Astrocyte (in vitro differentiated cells and primary cell): ENCODE data around the gene STRN4. TPM values are rescaled to one million over a fixed set of nuclear protein-coding genes. Genes with fewer than 3 reads are reported as not detected.

Experiments used
- DNase-seq: peaks from one replicate; pipeline ENCODE4 v3.0.0-alpha.2; 2010; ENCODE audit warnings: low read depth
- FAIRE-seq: peaks from 2 replicates; lab custom pipeline; 2011; peaks lifted over from hg19 to GRCh38; lab: Jason Lieb, UNC
- H2AFZ ChIP-seq: 2 replicates; pipeline ENCODE4 v1.6.0; 2012; ENCODE audit warnings: low read depth, low read length, inconsistent platforms
- H3K27ac ChIP-seq: 2 replicates; pipeline ENCODE4 v1.5.1; 2011; ENCODE audit warnings: low read depth, low read length, inconsistent platforms
- H3K27me3 ChIP-seq: 2 replicates; pipeline ENCODE4 v1.6.0; 2011; ENCODE audit warnings: low read length, inconsistent platforms; ENCODE audit not compliant: insufficient read depth
- H3K36me3 ChIP-seq: 2 replicates; pipeline ENCODE4 v1.5.1; 2011; ENCODE audit warnings: low read length, inconsistent platforms; ENCODE audit not compliant: insufficient read depth
- H3K4me1 ChIP-seq: 2 replicates; pipeline ENCODE4 v1.5.1; 2011; ENCODE audit warnings: low read length, inconsistent platforms; ENCODE audit not compliant: insufficient read depth
- H3K4me2 ChIP-seq: 2 replicates; pipeline ENCODE4 v1.6.0; 2012; ENCODE audit warnings: low read length, inconsistent platforms
- H3K4me3 ChIP-seq: 2 replicates; pipeline ENCODE4 v1.5.1; 2011; ENCODE audit warnings: low read depth, mild to moderate bottlenecking, low read length, inconsistent platforms; ENCODE audit not compliant: insufficient read depth
- H3K79me2 ChIP-seq: 2 replicates; pipeline ENCODE4 v1.6.0; 2012; ENCODE audit warnings: mild to moderate bottlenecking, low read length, inconsistent platforms; ENCODE audit not compliant: insufficient read depth
- H3K9ac ChIP-seq: 2 replicates; pipeline ENCODE4 v1.6.0; 2012; ENCODE audit warnings: mild to moderate bottlenecking, low read length, inconsistent platforms
- H3K9me3 ChIP-seq: 2 replicates; pipeline ENCODE4 v1.5.1; 2012; ENCODE audit warnings: low read depth, mild to moderate bottlenecking, low read length, inconsistent platforms; ENCODE audit not compliant: insufficient read depth
- H4K20me1 ChIP-seq: 2 replicates; pipeline ENCODE4 v1.6.0; 2012; ENCODE audit warnings: low read length, inconsistent platforms; ENCODE audit not compliant: insufficient read depth
- H3K27ac Mint-ChIP-seq: one replicate; pipeline ENCODE4 v1.8.0; 2021; ENCODE audit warnings: mild to moderate bottlenecking, mixed read lengths; ENCODE audit not compliant: unreplicated experiment
- H3K27me3 Mint-ChIP-seq: one replicate; pipeline ENCODE4 v1.8.0; 2021; ENCODE audit warnings: low read depth, mixed read lengths; ENCODE audit not compliant: unreplicated experiment
- H3K36me3 Mint-ChIP-seq: one replicate; pipeline ENCODE4 v1.8.0; 2021; ENCODE audit warnings: low read depth, mixed read lengths; ENCODE audit not compliant: unreplicated experiment
- H3K4me1 Mint-ChIP-seq: one replicate; pipeline ENCODE4 v1.8.0; 2021; ENCODE audit warnings: low read depth, mixed read lengths; ENCODE audit not compliant: unreplicated experiment
- H3K4me3 Mint-ChIP-seq: one replicate; pipeline ENCODE4 v1.8.0; 2021; ENCODE audit warnings: mild to moderate bottlenecking, moderate library complexity, mixed read lengths; ENCODE audit not compliant: unreplicated experiment
- H3K9me3 Mint-ChIP-seq: one replicate; pipeline ENCODE4 v1.8.0; 2021; ENCODE audit warnings: mild to moderate bottlenecking, mixed read lengths; ENCODE audit not compliant: unreplicated experiment
- EZH2 ChIP-seq: IDR thresholded peaks from 2 replicates; pipeline ENCODE4 v1.6.1; 2012; ENCODE audit warnings: mild to moderate bottlenecking, low read length, inconsistent platforms; ENCODE audit not compliant: insufficient read depth
- total RNA-seq: library from RNA; stranded (reverse); gene quantifications from 2 replicates; pipeline ENCODE4 v1.2.1, GENCODE V29; 2021
- TF ChIP-seq, protein P1 (sequence below): IDR thresholded peaks from 2 replicates; pipeline ENCODE4 v1.5.1; 2011; ENCODE audit warnings: low read depth, mild to moderate bottlenecking, inconsistent platforms, low read length, moderate library complexity; ENCODE audit not compliant: insufficient read depth

STRN4 gene
- total RNA-seq, 1 donor from 2014 or later = 80.8 TPM

DNA sequence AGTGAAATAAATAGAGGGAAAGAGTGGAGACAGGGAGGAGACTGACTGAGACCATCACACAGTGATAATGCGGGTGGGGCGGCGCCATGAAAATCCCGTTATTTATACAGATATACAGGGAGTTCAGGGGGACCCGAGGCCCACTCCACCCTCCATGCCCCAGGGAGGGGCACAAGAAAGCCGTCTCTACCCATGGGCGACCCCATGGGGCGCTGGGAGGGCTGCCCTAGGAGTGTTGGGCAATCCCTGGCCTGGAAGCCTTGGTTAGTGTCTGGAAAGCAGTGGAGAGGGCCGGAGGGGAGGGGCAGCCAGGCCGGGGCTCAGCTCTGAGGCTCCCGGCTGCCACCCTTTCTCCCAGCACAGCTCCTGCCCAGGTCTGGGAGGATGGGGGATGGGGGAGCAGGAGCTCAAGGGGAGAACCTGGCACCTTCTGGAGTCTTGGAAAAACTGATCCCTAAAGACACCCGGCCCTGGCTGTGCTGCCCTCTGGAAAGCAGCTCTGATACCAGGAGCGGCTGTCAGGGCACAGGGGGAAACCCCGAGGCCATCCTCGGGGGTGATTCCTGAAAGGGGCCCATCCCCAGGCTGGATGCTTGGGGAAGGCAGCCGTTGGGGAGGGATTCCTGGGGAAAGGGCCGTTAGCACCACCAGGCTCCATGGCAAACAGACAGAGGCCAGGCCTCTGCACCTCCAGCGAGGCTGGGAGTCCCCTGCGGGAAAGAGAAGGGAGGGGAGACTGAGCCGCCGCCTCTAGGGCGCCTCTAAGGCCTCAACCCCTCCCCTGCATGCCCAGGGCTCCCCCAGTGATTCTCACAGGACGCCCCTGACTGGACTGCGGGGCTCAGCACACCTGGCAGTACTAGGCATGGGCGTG lies 26.4 kb downstream of the STRN4 start:
- no peak for TF ChIP-seq EZH2
- TF ChIP-seq, protein P1, sequence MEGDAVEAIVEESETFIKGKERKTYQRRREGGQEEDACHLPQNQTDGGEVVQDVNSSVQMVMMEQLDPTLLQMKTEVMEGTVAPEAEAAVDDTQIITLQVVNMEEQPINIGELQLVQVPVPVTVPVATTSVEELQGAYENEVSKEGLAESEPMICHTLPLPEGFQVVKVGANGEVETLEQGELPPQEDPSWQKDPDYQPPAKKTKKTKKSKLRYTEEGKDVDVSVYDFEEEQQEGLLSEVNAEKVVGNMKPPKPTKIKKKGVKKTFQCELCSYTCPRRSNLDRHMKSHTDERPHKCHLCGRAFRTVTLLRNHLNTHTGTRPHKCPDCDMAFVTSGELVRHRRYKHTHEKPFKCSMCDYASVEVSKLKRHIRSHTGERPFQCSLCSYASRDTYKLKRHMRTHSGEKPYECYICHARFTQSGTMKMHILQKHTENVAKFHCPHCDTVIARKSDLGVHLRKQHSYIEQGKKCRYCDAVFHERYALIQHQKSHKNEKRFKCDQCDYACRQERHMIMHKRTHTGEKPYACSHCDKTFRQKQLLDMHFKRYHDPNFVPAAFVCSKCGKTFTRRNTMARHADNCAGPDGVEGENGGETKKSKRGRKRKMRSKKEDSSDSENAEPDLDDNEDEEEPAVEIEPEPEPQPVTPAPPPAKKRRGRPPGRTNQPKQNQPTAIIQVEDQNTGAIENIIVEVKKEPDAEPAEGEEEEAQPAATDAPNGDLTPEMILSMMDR = no peak
- Mint-ChIP-seq H3K36me3 (peaks cover 12% of the 10 kb centered on the region), H3K4me3 (no peak overlapping the region), H3K4me1 (peaks cover 8% of the 10 kb centered on the region), H3K27ac (no peak overlapping the region), H3K27me3 (no peaks in the 10 kb centered on the region), H3K9me3 (no peaks in the 10 kb centered on the region)
- peaks cover 18% of the 10 kb centered on the region for H3K36me3 ChIP-seq
- DNase-seq (no peak), FAIRE-seq (no peak)
- H3K4me3 ChIP-seq = no peak overlapping the region
- peaks cover 31% of the 10 kb centered on the region for H4K20me1 ChIP-seq
- H3K9ac ChIP-seq = no peak overlapping the region
- no peak overlapping the region for H3K27ac ChIP-seq
- H3K79me2 ChIP-seq = peaks cover 31% of the 10 kb centered on the region
- no peak overlapping the region for H2AFZ ChIP-seq
- no peak overlapping the region for H3K4me2 ChIP-seq
- H3K27me3 ChIP-seq = no peaks in the 10 kb centered on the region
- peaks cover 27% of the 10 kb centered on the region for H3K4me1 ChIP-seq
- H3K9me3 ChIP-seq = no peaks in the 10 kb centered on the region

DNA sequence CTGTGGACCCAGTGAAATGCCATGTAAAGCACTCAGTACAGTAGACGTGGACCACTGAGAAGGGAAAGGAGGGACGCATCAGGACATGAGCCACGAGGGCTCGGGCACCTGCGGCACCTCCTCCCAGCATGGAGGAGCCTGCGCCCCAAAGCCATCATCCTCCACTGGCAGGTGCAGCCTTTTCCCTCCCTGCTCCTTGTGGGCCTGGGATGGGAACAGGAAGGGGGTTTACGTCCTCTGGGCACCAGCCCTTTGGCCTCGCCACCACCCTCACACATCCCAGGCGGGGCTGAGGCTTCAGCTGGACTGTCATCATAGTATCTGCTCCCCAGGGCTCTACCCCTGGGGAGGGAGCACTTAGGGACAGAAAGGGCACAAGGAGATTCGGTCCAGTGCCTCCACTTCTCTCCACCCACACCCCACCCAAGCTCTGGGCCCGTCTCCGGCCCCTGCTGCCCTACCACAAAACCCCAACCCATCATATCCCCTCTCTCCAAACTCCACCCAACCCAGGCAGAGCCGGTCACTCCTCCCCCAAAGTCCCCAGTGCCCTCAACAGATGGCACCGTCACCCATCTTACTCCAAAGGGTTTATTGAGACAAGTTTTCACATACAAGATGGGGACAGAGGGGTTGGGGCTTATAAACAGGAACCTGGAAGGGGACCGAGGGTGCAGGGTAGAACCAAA lies 27.2 kb downstream of the STRN4 start:
- no peaks in the 10 kb centered on the region for H3K27me3 Mint-ChIP-seq
- peaks cover 11% of the 10 kb centered on the region for H3K36me3 ChIP-seq
- no peak overlapping the region for H3K27ac ChIP-seq
- H3K4me1 ChIP-seq = peaks cover 32% of the 10 kb centered on the region
- no peak overlapping the region for H3K4me3 ChIP-seq
- peak overlapping the region; percentile 28 for H3K4me3 Mint-ChIP-seq
- H3K27me3 ChIP-seq = no peaks in the 10 kb centered on the region
- no peaks in the 10 kb centered on the region for H3K9me3 Mint-ChIP-seq
- no peak for FAIRE-seq
- peaks cover 32% of the 10 kb centered on the region for H3K79me2 ChIP-seq
- TF ChIP-seq, protein P1 = no peak
- H3K4me1 Mint-ChIP-seq = peaks cover 10% of the 10 kb centered on the region
- no peak overlapping the region for H3K27ac Mint-ChIP-seq
- H3K9me3 ChIP-seq = no peaks in the 10 kb centered on the region
- no peak overlapping the region for H3K4me2 ChIP-seq
- peaks cover 31% of the 10 kb centered on the region for H4K20me1 ChIP-seq
- DNase-seq = no peak
- H2AFZ ChIP-seq = no peak overlapping the region
- H3K36me3 Mint-ChIP-seq = peaks cover 9% of the 10 kb centered on the region
- no peak overlapping the region for H3K9ac ChIP-seq
